Gastrocnemius medialis (tissue), 4 donors: ENCODE measurements around the gene MFAP2.

Experiments
- POLR2A ChIP-seq, 2 donors: fragments of 450-650 bp; IDR thresholded peaks; one replicate each; pipeline ENCODE4 v1.6.1; 2017; ENCODE audit warnings: antibody characterized with exemption in 2 of 2, mild to moderate bottlenecking in 2 of 2, moderate library complexity in 2 of 2
- TF ChIP-seq, protein P1 (sequence below), 5 experiments: fragments of 450-650 bp in 3 of 5; fragments of 200-600 bp in 2 of 5; sonication (generic) in 2 of 5; IDR thresholded peaks in 4 of 5; conservative IDR thresholded peaks in 1 of 5; 1 replicate in 4 of 5; 2 replicates in 1 of 5; pipeline ENCODE4 v1.5.1; 2016 to 2019; ENCODE audit warnings: antibody characterized with exemption in 5 of 5, mild to moderate bottlenecking in 3 of 5, moderate library complexity in 3 of 5

DNA sequence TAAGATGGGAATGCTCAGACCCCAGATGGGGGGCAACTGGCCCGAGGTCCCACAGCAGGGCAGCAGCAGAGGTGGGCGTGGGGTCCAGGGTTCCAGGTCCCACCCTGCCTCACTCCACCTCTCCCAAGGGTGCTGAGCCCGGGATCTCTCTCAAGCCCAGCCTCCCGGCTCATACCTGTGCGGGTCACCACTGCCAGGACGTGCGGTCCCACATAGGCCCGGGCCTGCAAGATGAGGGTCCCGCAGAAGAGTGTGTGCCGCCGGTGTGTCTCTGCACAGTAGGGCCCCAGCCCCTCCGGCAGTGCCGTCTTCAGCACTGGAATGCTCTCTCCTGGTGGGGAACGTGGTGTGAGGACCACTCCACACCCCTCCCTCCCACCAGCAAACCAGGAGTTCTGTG is 16.4 kb upstream of the MFAP2 start:
- TF ChIP-seq, protein P1, sequence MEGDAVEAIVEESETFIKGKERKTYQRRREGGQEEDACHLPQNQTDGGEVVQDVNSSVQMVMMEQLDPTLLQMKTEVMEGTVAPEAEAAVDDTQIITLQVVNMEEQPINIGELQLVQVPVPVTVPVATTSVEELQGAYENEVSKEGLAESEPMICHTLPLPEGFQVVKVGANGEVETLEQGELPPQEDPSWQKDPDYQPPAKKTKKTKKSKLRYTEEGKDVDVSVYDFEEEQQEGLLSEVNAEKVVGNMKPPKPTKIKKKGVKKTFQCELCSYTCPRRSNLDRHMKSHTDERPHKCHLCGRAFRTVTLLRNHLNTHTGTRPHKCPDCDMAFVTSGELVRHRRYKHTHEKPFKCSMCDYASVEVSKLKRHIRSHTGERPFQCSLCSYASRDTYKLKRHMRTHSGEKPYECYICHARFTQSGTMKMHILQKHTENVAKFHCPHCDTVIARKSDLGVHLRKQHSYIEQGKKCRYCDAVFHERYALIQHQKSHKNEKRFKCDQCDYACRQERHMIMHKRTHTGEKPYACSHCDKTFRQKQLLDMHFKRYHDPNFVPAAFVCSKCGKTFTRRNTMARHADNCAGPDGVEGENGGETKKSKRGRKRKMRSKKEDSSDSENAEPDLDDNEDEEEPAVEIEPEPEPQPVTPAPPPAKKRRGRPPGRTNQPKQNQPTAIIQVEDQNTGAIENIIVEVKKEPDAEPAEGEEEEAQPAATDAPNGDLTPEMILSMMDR (IDR thresholded peaks at IDR 0.05 in 4 of 5, conservative IDR thresholded peaks at IDR 0.05 in 1 of 5): no peak
- no peak for TF ChIP-seq POLR2A (IDR thresholded peaks at IDR 0.05)
